Measurements from ENCODE around the gene MYO15A.

MYO15A gene

GRCh38 chr17:18087610-18088491, 20.7 kb upstream of the MYO15A start, which contains the start of gene DRG2 (continued):
- no peak for TF ChIP-seq ZNF362 (tag by site-specific recombination; IDR thresholded peaks at IDR 0.05)
- TF ChIP-seq ZNF518A (tag by site-specific recombination; conservative IDR thresholded peaks at IDR 0.05; ENCODE audit: low read depth): peak; percentile 86; the same call in 1 of the 2 replicates
- no peak for TF ChIP-seq ZNF776 (tag by site-specific recombination; IDR thresholded peaks at IDR 0.05; ENCODE audit: borderline replicate concordance)
- TF ChIP-seq ZBTB48 (tag by site-specific recombination; IDR thresholded peaks at IDR 0.05): peak; percentile 69
- no peak for TF ChIP-seq ZNF585B (tag by site-specific recombination; IDR thresholded peaks at IDR 0.05)
- TF ChIP-seq TRIM28 (IDR thresholded peaks at IDR 0.05; ENCODE audit: borderline replicate concordance, low read length): peak; percentile 78; the same call in 1 of the 2 replicates
- peak; percentile 96 for TF ChIP-seq SP7 (tag by site-specific recombination; IDR thresholded peaks at IDR 0.05)
- TF ChIP-seq ZNF398 (tag by site-specific recombination; IDR thresholded peaks at IDR 0.05): peak; percentile 30
- no peak for TF ChIP-seq ZNF157 (tag by site-specific recombination; IDR thresholded peaks at IDR 0.05)
- no peak for TF ChIP-seq ZNF133 (tag by site-specific recombination; IDR thresholded peaks at IDR 0.05)
- peak; percentile 97 for TF ChIP-seq ZNF24 (tag by site-specific recombination; IDR thresholded peaks at IDR 0.05)
- TF ChIP-seq ZNF324 (tag by site-specific recombination; IDR thresholded peaks at IDR 0.05): peak; percentile 99
- TF ChIP-seq ZNF394 (tag by site-specific recombination; IDR thresholded peaks at IDR 0.05; ENCODE audit: borderline replicate concordance): peak; percentile 97
- TF ChIP-seq PRDM10 (tag by site-specific recombination; IDR thresholded peaks at IDR 0.05): peak; percentile 80
- TF ChIP-seq ZNF416 (tag by site-specific recombination; IDR thresholded peaks at IDR 0.05): no peak
- TF ChIP-seq ZFP3 (tag by site-specific recombination; IDR thresholded peaks at IDR 0.05; ENCODE audit: low read depth): no peak
- peak; percentile 80 for TF ChIP-seq SP3 (tag by site-specific recombination; IDR thresholded peaks at IDR 0.05)
- 0 out of 2 replicates have a peak, but pooled peaks have one; percentile 70 for TF ChIP-seq ZNF792 (tag by site-specific recombination; IDR thresholded peaks at IDR 0.05)
- peak; percentile 63 for TF ChIP-seq HIC1 (tag by site-specific recombination; IDR thresholded peaks at IDR 0.05)
- TF ChIP-seq ZBTB6 (tag by site-specific recombination; IDR thresholded peaks at IDR 0.05): peak; percentile 81
- TF ChIP-seq ZNF146 (tag by site-specific recombination; IDR thresholded peaks at IDR 0.05): peak; percentile 73
- TF ChIP-seq ZNF433 (tag by site-specific recombination; IDR thresholded peaks at IDR 0.05; ENCODE audit: low read depth): no peak
- peak; percentile 88 for TF ChIP-seq ZNF76 (tag by site-specific recombination; IDR thresholded peaks at IDR 0.05; ENCODE audit: borderline replicate concordance, low read depth)

All from HEK293 (cell line).